Bronchial epithelial cell (primary cell): ENCODE results near the gene ARHGAP42. TPM values are rescaled to one million over a fixed set of nuclear protein-coding genes. Genes with fewer than 3 reads are reported as not detected.

Source experiments
- DNase-seq: peaks from one replicate; pipeline ENCODE4 v3.0.0-alpha.2; 2010; ENCODE audit warnings: low read depth
- FAIRE-seq: peaks from 2 replicates; lab custom pipeline; 2011; peaks lifted over from hg19 to GRCh38; lab: Jason Lieb, UNC
- H3K27me3 ChIP-seq: 2 replicates; pipeline ENCODE4 v1.5.1; 2011; ENCODE audit warnings: low read length; ENCODE audit not compliant: control insufficient read depth, insufficient read depth
- H3K36me3 ChIP-seq: 2 replicates; pipeline ENCODE4 v1.5.1; 2011; ENCODE audit warnings: low read length; ENCODE audit not compliant: control insufficient read depth, insufficient read depth
- H3K4me3 ChIP-seq: 2 replicates; pipeline ENCODE4 v1.5.1; 2011; ENCODE audit warnings: mild to moderate bottlenecking, low read depth, low read length, control low read depth
- total RNA-seq: library from RNA; depleted of rRNA; stranded (reverse); fragments of >200 nt; gene quantifications from 2 replicates; pipeline ENCODE4 v1.2.1, GENCODE V29; 2014
- TF ChIP-seq, protein P1 (sequence below): IDR thresholded peaks from 2 replicates; pipeline ENCODE4 v1.5.1; 2011; ENCODE audit warnings: mild to moderate bottlenecking, moderate library complexity, low read length, control low read depth, inconsistent platforms; ENCODE audit not compliant: insufficient read depth, severe bottlenecking

The ARHGAP42 gene
- total RNA-seq, 1 donor from 2014 or later: 5.3 TPM

DNA sequence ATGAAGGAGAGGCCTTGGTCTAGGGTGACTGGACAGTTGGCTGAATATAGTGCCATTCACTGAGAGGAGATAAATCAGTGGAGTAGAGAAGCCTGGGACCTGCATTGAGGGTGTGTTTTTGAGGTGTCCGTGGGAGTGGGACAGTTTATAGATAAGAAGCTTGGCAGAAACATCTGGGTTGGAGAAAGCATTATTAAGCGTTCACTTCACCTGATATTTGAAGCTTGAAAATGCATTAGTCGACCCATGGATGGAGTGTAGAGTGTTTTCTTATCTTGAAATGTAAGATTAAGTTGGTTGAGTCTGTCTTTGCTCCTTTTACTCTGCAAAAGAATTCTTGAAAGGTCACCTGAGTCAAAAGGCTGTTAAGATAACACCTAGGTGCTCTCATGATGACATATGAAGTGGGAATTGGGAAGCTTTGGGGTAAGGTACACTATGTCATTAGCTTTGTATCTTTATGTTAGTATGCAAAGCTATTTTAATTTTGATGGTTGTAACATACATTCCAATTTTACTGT, 160.7 kb downstream of the ARHGAP42 start:
- FAIRE-seq: no peak
- no peaks in the 10 kb centered on the region for H3K27me3 ChIP-seq
- no peak overlapping the region for H3K4me3 ChIP-seq
- H3K36me3 ChIP-seq: no peaks in the 10 kb centered on the region
- TF ChIP-seq, protein P1, sequence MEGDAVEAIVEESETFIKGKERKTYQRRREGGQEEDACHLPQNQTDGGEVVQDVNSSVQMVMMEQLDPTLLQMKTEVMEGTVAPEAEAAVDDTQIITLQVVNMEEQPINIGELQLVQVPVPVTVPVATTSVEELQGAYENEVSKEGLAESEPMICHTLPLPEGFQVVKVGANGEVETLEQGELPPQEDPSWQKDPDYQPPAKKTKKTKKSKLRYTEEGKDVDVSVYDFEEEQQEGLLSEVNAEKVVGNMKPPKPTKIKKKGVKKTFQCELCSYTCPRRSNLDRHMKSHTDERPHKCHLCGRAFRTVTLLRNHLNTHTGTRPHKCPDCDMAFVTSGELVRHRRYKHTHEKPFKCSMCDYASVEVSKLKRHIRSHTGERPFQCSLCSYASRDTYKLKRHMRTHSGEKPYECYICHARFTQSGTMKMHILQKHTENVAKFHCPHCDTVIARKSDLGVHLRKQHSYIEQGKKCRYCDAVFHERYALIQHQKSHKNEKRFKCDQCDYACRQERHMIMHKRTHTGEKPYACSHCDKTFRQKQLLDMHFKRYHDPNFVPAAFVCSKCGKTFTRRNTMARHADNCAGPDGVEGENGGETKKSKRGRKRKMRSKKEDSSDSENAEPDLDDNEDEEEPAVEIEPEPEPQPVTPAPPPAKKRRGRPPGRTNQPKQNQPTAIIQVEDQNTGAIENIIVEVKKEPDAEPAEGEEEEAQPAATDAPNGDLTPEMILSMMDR: no peak
- DNase-seq: no peak

DNA sequence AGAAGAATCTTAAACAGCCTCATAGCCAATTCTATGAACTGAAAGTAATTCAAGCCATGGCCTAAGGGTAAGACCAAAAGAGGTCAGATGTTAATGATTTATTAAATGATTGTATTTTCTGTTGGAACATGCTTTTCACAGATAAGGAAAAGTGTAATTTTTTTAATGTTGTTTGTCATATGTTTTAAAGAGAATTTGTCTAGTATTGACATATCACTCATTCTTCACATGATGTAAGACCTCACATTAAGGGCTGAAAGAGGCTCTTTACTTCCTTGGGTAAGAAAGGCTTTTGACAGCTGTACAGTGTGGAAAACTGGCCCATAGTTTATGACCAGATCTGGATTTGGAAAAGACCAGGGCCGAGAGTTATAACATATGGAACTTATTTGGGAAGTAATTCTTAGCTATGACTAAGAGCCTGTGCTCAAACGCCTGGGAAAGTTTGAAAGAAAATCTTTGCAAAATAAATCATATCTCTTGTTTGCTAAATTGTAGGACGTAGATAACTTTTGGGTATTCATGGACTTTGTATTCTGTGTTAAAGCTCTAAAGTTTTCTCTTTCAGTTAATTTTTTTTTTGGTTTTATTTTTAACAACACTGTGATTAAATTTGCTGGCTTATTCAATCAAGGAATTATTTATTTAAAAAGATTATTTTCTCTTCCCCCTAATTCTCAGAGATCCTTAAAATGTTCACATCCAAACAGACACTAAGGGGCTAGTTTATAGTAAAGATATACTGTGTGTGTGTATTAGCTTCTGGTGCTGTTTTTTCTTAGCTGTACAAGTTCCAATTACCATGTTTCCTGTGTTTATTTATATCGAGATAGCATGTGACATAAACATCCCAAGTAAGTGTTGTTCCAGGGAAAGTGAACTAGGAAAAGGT, 162.2 kb downstream of the ARHGAP42 start:
- Histone ChIP-seq H3K4me3 (no peak overlapping the region), H3K36me3 (no peaks in the 10 kb centered on the region), H3K27me3 (no peaks in the 10 kb centered on the region)
- TF ChIP-seq, protein P1: no peak
- no peak for FAIRE-seq
- DNase-seq: no peak

GRCh38 chr11:100849901-100850235, 162.8 kb downstream of the ARHGAP42 start:
- Histone ChIP-seq H3K36me3 (no peaks in the 10 kb centered on the region), H3K4me3 (no peak overlapping the region), H3K27me3 (no peaks in the 10 kb centered on the region)
- DNase-seq (no peak), FAIRE-seq (no peak)
- TF ChIP-seq, protein P1: no peak

- FAIRE-seq (no peak), DNase-seq (peak; percentile 83)
- H3K36me3 ChIP-seq: no peaks in the 10 kb centered on the region
- H3K4me3 ChIP-seq: no peak overlapping the region
- TF ChIP-seq, protein P1: no peak
- no peaks in the 10 kb centered on the region for H3K27me3 ChIP-seq
These were observed 164.1 kb downstream of the ARHGAP42 start for GRCh38 chr11:100851147-100851546.

- peak; percentile 54 for DNase-seq
- TF ChIP-seq, protein P1: no peak
- no peaks in the 10 kb centered on the region for H3K36me3 ChIP-seq
- FAIRE-seq: no peak
- H3K4me3 ChIP-seq: no peak overlapping the region
- H3K27me3 ChIP-seq: no peaks in the 10 kb centered on the region
These were observed 164.6 kb downstream of the ARHGAP42 start for GRCh38 chr11:100851584-100852152.
